Ishikawa (cell line): ENCODE measurements around the gene TTC38.

Experiments
- CEBPB ChIP-seq: IDR thresholded peaks from 2 replicates; pipeline ENCODE4 v1.6.1; 2012
- CREB1 ChIP-seq: IDR thresholded peaks from 2 replicates; pipeline ENCODE4 v1.6.1; 2012; ENCODE audit warnings: low read depth
- EGR1 ChIP-seq: IDR thresholded peaks from 2 replicates; pipeline ENCODE4 v1.6.1; 2012
- EP300 ChIP-seq: IDR thresholded peaks from 2 replicates; pipeline ENCODE4 v1.6.1; 2012; ENCODE audit warnings: borderline replicate concordance
- FOXM1 ChIP-seq: IDR thresholded peaks from 2 replicates; pipeline ENCODE4 v1.6.1; 2012; ENCODE audit warnings: low read depth, borderline replicate concordance
- MAX ChIP-seq: IDR thresholded peaks from 2 replicates; pipeline ENCODE4 v1.6.1; 2012
- RAD21 ChIP-seq: IDR thresholded peaks from 2 replicates; pipeline ENCODE4 v1.6.1; 2012; ENCODE audit warnings: low read depth
- REST ChIP-seq: IDR thresholded peaks from 2 replicates; pipeline ENCODE4 v1.6.1; 2012; ENCODE audit warnings: low read depth, mild to moderate bottlenecking
- TAF1 ChIP-seq: IDR thresholded peaks from 2 replicates; pipeline ENCODE4 v1.6.1; 2012; ENCODE audit warnings: low read depth, mild to moderate bottlenecking
- TEAD4 ChIP-seq: IDR thresholded peaks from 2 replicates; pipeline ENCODE4 v1.6.1; 2012
- USF1 ChIP-seq: IDR thresholded peaks from 2 replicates; pipeline ENCODE4 v1.6.1; 2012
- YY1 ChIP-seq: IDR thresholded peaks from 2 replicates; pipeline ENCODE4 v1.6.1; 2012; ENCODE audit warnings: low read depth

- TF ChIP-seq REST (no peak), FOXM1 (no peak), TAF1 (no peak), USF1 (no peak), CREB1 (no peak), CEBPB (no peak), EGR1 (no peak), EP300 (no peak), RAD21 (no peak), MAX (no peak), TEAD4 (no peak), YY1 (no peak)
Observed at GRCh38 chr22:46326066-46326680, 58.4 kb downstream of the TTC38 start.
